HCT116 (cell line): Measurements from ENCODE around the gene DCP1A. TPM values are rescaled to one million over a fixed set of nuclear protein-coding genes. Genes with fewer than 3 reads are reported as not detected.

ENCODE experiments used
- ATAC-seq: fragments of 200-7000 bp; cut with Tn5 transposase; 2 replicates; pipeline ENCODE4 v1.9.1; 2020; ENCODE audit warnings: mild to moderate bottlenecking, moderate library complexity
- BruUV-seq: library from RNA; stranded (reverse); fragments of 400-500 nt; replicated peaks from 2 replicates; lab custom pipeline; 2021; lab: Mats Ljungman, UMichigan
- CTCF ChIA-PET: fragments of 300-600 bp; sonication (Branson Sonifier 250); formaldehyde crosslinking; loops from one replicate; lab custom pipeline; 2021; ENCODE audit warnings: antibody characterized with exemption; lab: Charles Lee
- POLR2A ChIA-PET: fragments of 300-600, 350-600 bp; sonication (Branson Sonifier 250); formaldehyde crosslinking; loops from one replicate; lab custom pipeline; 2021; ENCODE audit warnings: antibody characterized with exemption; lab: Charles Lee
- RAD21 ChIA-PET, 2 experiments: fragments of 300-600 bp; sonication (Branson Sonifier 250); formaldehyde crosslinking; loops; one replicate each; lab custom pipeline; 2023; ENCODE audit warnings: low total read pairs in 2 of 2; ENCODE audit not compliant: uncharacterized antibody in 2 of 2, unreplicated experiment in 2 of 2, low non-redundant PET in 1 of 2; lab: Charles Lee
- DNase-seq: peaks from one replicate; pipeline ENCODE4 v3.0.0-alpha.2; 2010; ENCODE audit warnings: low read depth, low spot score
- H2AFZ ChIP-seq: fragments of 200-600 bp; shearing (Covaris generic), sonication (generic); 2 replicates; pipeline ENCODE4 v1.6.1; 2017; ENCODE audit warnings: low read depth, mixed run types, mixed read lengths, antibody characterized with exemption, low read length; ENCODE audit not compliant: poor library complexity, severe bottlenecking
- H3K27ac ChIP-seq: 2 replicates; pipeline ENCODE4 v1.5.1; 2012; ENCODE audit warnings: low read depth, low read length
- H3K27me3 ChIP-seq: fragments of 200-600 bp; sonication (generic); 2 replicates; pipeline ENCODE4 v1.6.1; 2016; ENCODE audit warnings: mixed run types, low read length, mixed read lengths; ENCODE audit not compliant: insufficient read depth
- H3K36me3 ChIP-seq, 2 experiments: fragments of 200-500 bp in 1 of 2; fragments of 200-600 bp in 1 of 2; sonication (Bioruptor generic) in 1 of 2; sonication (generic) in 1 of 2; 2 replicates each; pipeline versions ENCODE4 v1.5.1 to v1.6.1; 2014 to 2016; ENCODE audit warnings: low read length in 2 of 2, inconsistent platforms in 1 of 2, mixed read lengths in 1 of 2, mixed run types in 1 of 2; ENCODE audit not compliant: insufficient read depth in 2 of 2, control insufficient read depth in 1 of 2
- H3K4me1 ChIP-seq, 2 experiments: fragments of 200-600 bp in 1 of 2; sonication (generic) in 1 of 2; 2 replicates each; pipeline versions ENCODE4 v1.5.1 to v1.6.1; 2012 to 2017; ENCODE audit warnings: low read length in 2 of 2, inconsistent platforms in 1 of 2, mild to moderate bottlenecking in 1 of 2, mixed read lengths in 1 of 2, mixed run types in 1 of 2, moderate library complexity in 1 of 2; ENCODE audit not compliant: insufficient read depth in 2 of 2, control insufficient read depth in 1 of 2
- H3K4me2 ChIP-seq: fragments of 200-600 bp; sonication (generic); 2 replicates; pipeline ENCODE4 v1.6.1; 2017; ENCODE audit warnings: mixed run types, low read length, mixed read lengths
- H3K4me3 ChIP-seq, 2 experiments: fragments of 200-600 bp in 1 of 2; sonication (generic) in 1 of 2; replicated peaks in 1 of 2; 2 replicates each; pipeline ENCODE4 v1.5.1; 2011 to 2016; ENCODE audit warnings: low read length in 2 of 2, control low read depth in 1 of 2, low read depth in 1 of 2, mild to moderate bottlenecking in 1 of 2, mixed read lengths in 1 of 2, mixed run types in 1 of 2
- H3K79me2 ChIP-seq: fragments of 200-600 bp; sonication (generic); 2 replicates; pipeline ENCODE4 v1.6.1; 2017; ENCODE audit warnings: mild to moderate bottlenecking, mixed run types, low read length, moderate library complexity, mixed read lengths; ENCODE audit not compliant: insufficient read depth
- H3K9ac ChIP-seq: fragments of 200-600 bp; sonication (generic); 2 replicates; pipeline ENCODE4 v1.6.1; 2016; ENCODE audit warnings: low read length, mixed read lengths
- H3K9me2 ChIP-seq: fragments of 200-600 bp; sonication (generic), shearing (Covaris generic); 2 replicates; pipeline ENCODE4 v1.6.1; 2017; ENCODE audit warnings: mixed run types, mild to moderate bottlenecking, moderate library complexity; ENCODE audit not compliant: insufficient read depth
- H3K9me3 ChIP-seq, 2 experiments: fragments of 200-500 bp in 1 of 2; fragments of 200-600 bp in 1 of 2; sonication (Bioruptor generic) in 1 of 2; sonication (generic) in 1 of 2; 2 replicates each; pipeline ENCODE4 v1.6.1; 2014 to 2017; ENCODE audit warnings: low read length in 2 of 2, mixed read lengths in 2 of 2, inconsistent platforms in 1 of 2, low read depth in 1 of 2, mild to moderate bottlenecking in 1 of 2, mixed run types in 1 of 2, moderate library complexity in 1 of 2; ENCODE audit not compliant: control insufficient read depth in 1 of 2, insufficient read depth in 1 of 2
- H4K20me1 ChIP-seq: fragments of 200-600 bp; sonication (generic), shearing (Covaris generic); 2 replicates; pipeline ENCODE4 v1.6.1; 2017; ENCODE audit warnings: mixed run types, mild to moderate bottlenecking, moderate library complexity; ENCODE audit not compliant: insufficient read depth
- CBX3 ChIP-seq: IDR thresholded peaks from 2 replicates; pipeline ENCODE4 v1.6.1; 2012; ENCODE audit warnings: low read depth
- CEBPB ChIP-seq: IDR thresholded peaks from 2 replicates; pipeline ENCODE4 v1.6.1; 2012; ENCODE audit warnings: low read depth
- CTCF ChIP-seq, 3 experiments: fragments of 200-600 bp in 1 of 3; sonication (generic) in 1 of 3; IDR thresholded peaks in 2 of 3; conservative IDR thresholded peaks in 1 of 3; 2 replicates each; pipeline ENCODE4 v1.5.1; 2012 to 2017; ENCODE audit warnings: low read depth in 2 of 3, low read length in 2 of 3, antibody characterized with exemption in 1 of 3, borderline replicate concordance in 1 of 3, control low read depth in 1 of 3, mild to moderate bottlenecking in 1 of 3, mixed read lengths in 1 of 3, mixed run types in 1 of 3, moderate library complexity in 1 of 3; ENCODE audit not compliant: insufficient read depth in 1 of 3
- EGR1 ChIP-seq: IDR thresholded peaks from 2 replicates; pipeline ENCODE4 v1.6.1; 2012; ENCODE audit warnings: low read depth
- ELF1 ChIP-seq: IDR thresholded peaks from 2 replicates; pipeline ENCODE4 v1.6.1; 2012; ENCODE audit warnings: low read depth, borderline replicate concordance
- EZH2 ChIP-seq: fragments of 200-600 bp; sonication (generic); IDR thresholded peaks from 2 replicates; pipeline ENCODE4 v1.6.1; 2017; ENCODE audit warnings: antibody characterized with exemption, mixed run types
- EZH2phosphoT487 ChIP-seq: fragments of 200-600 bp; IDR thresholded peaks from 2 replicates; pipeline ENCODE4 v1.6.1; 2018; ENCODE audit warnings: antibody characterized with exemption, borderline replicate concordance
- FOSL1 ChIP-seq: IDR thresholded peaks from 2 replicates; pipeline ENCODE4 v1.6.1; 2012; ENCODE audit warnings: low read depth
- JUND ChIP-seq: IDR thresholded peaks from 2 replicates; pipeline ENCODE4 v1.6.1; 2012
- POLR2A ChIP-seq: IDR thresholded peaks from 2 replicates; pipeline ENCODE4 v1.7.0; 2011; ENCODE audit warnings: borderline replicate concordance; ENCODE audit not compliant: insufficient read depth, insufficient read length; ENCODE audit errors: extremely low read depth
- POLR2AphosphoS5 ChIP-seq: IDR thresholded peaks from 2 replicates; pipeline ENCODE4 v1.6.1; 2011; ENCODE audit warnings: mild to moderate bottlenecking, low read depth, low read length, moderate library complexity
- RAD21 ChIP-seq: IDR thresholded peaks from 2 replicates; pipeline ENCODE4 v1.6.1; 2012; ENCODE audit warnings: low read depth, mild to moderate bottlenecking
- SIN3A ChIP-seq: IDR thresholded peaks from 2 replicates; pipeline ENCODE4 v1.6.1; 2012; ENCODE audit warnings: low read depth
- SRF ChIP-seq: IDR thresholded peaks from 2 replicates; pipeline ENCODE4 v1.6.1; 2012; ENCODE audit warnings: low read depth
- TCF7L2 ChIP-seq: IDR thresholded peaks from 2 replicates; pipeline ENCODE4 v1.7.0; 2011; ENCODE audit warnings: borderline replicate concordance, inconsistent platforms; ENCODE audit not compliant: insufficient read depth, insufficient read length; ENCODE audit errors: extremely low read depth
- ZBTB33 ChIP-seq: IDR thresholded peaks from 2 replicates; pipeline ENCODE4 v1.6.1; 2011; ENCODE audit warnings: mild to moderate bottlenecking, low read length, moderate library complexity; ENCODE audit not compliant: insufficient replicate concordance; ENCODE audit errors: extremely low read depth
- ZFX ChIP-seq: fragments of 450-650 bp; IDR thresholded peaks from 2 replicates; pipeline ENCODE4 v1.6.1; 2017
- ZNF274 ChIP-seq: fragments of 200-500 bp; sonication (Bioruptor generic); IDR thresholded peaks from 2 replicates; pipeline ENCODE4 v1.6.1; 2014; ENCODE audit warnings: mild to moderate bottlenecking, low read depth, low read length, inconsistent platforms
- intact Hi-C: fragments of 100-400 bp; cut with micrococcal nuclease; formaldehyde crosslinking; loops from 2 replicates; pipeline ENCODE4 v1.10.0; 2022
- total RNA-seq: library from RNA; stranded (reverse); gene quantifications from one replicate; pipeline ENCODE4 v1.2.1, GENCODE V29; 2021; ENCODE audit not compliant: unreplicated experiment
- TF ChIP-seq, protein P1 (sequence below): IDR thresholded peaks from 2 replicates; pipeline ENCODE4 v1.6.1; 2012
- TF ChIP-seq, protein P2 (sequence below): IDR thresholded peaks from 2 replicates; pipeline ENCODE4 v1.6.1; 2012; ENCODE audit warnings: low read depth

DCP1A gene
- total RNA-seq, 1 experiment from 2014 or later = 33.2 TPM

GRCh38 chr3:53311882-53312281 is 35.5 kb downstream of the DCP1A start:
- Histone ChIP-seq H3K4me1 (no peaks in the 10 kb centered on the region), H3K9me3 (no peaks in the 10 kb centered on the region), H3K27ac (no peak overlapping the region), H3K36me3 (peaks cover 30 to 31% of the 10 kb centered on the region in 2 experiments), H4K20me1 (no peaks in the 10 kb centered on the region), H3K27me3 (no peaks in the 10 kb centered on the region), H3K4me2 (no peak overlapping the region), H2AFZ (no peak overlapping the region), H3K4me3 (no peak overlapping the region), H3K79me2 (0 out of 2 replicates have a peak, but pooled peaks cover 3% of the 10 kb centered on the region), H3K9me2 (no peaks in the 10 kb centered on the region), H3K9ac (no peak overlapping the region)
- DNase-seq (no peak), ATAC-seq (no peak)
- ChIA-PET RAD21 (no interaction called here), CTCF (no interaction called here), POLR2A (no interaction called here)
- TF ChIP-seq CTCF (IDR thresholded peaks at IDR 0.05 in 2 of 3, conservative IDR thresholded peaks at IDR 0.05 in 1 of 3; ENCODE audit: borderline replicate concordance in 1 of 3, insufficient read depth in 1 of 3, low read depth in 2 of 3, low read length in 2 of 3) (no peak), POLR2A (no peak), FOSL1 (no peak), JUND (no peak), SIN3A (no peak), ELF1 (no peak), ZBTB33 (no peak), CBX3 (no peak), ZFX (no peak), TCF7L2 (no peak), ZNF274 (no peak), EGR1 (no peak), RAD21 (no peak), SRF (no peak), EZH2phosphoT487 (no peak), POLR2AphosphoS5 (no peak), EZH2 (no peak), CEBPB (no peak)
- TF ChIP-seq, protein P1, sequence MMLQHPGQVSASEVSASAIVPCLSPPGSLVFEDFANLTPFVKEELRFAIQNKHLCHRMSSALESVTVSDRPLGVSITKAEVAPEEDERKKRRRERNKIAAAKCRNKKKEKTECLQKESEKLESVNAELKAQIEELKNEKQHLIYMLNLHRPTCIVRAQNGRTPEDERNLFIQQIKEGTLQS = no peak
- TF ChIP-seq, protein P2, sequence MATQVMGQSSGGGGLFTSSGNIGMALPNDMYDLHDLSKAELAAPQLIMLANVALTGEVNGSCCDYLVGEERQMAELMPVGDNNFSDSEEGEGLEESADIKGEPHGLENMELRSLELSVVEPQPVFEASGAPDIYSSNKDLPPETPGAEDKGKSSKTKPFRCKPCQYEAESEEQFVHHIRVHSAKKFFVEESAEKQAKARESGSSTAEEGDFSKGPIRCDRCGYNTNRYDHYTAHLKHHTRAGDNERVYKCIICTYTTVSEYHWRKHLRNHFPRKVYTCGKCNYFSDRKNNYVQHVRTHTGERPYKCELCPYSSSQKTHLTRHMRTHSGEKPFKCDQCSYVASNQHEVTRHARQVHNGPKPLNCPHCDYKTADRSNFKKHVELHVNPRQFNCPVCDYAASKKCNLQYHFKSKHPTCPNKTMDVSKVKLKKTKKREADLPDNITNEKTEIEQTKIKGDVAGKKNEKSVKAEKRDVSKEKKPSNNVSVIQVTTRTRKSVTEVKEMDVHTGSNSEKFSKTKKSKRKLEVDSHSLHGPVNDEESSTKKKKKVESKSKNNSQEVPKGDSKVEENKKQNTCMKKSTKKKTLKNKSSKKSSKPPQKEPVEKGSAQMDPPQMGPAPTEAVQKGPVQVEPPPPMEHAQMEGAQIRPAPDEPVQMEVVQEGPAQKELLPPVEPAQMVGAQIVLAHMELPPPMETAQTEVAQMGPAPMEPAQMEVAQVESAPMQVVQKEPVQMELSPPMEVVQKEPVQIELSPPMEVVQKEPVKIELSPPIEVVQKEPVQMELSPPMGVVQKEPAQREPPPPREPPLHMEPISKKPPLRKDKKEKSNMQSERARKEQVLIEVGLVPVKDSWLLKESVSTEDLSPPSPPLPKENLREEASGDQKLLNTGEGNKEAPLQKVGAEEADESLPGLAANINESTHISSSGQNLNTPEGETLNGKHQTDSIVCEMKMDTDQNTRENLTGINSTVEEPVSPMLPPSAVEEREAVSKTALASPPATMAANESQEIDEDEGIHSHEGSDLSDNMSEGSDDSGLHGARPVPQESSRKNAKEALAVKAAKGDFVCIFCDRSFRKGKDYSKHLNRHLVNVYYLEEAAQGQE = no peak
- BruUV-seq = no TSS peak
- intact Hi-C loops = no loop called here
